GM19463 (cell line): ENCODE results near the gene PSMC5.
"Not testable (repeated sequence)": the region's sequence is repeated elsewhere in the genome, so short reads cannot be mapped to it uniquely, and the experiment has no call there.

ENCODE experiments used
- ATAC-seq: cut with Tn5 transposase; IDR thresholded peaks from one replicate; pipeline ENCODE4 v1.9.1; 2021; ENCODE audit warnings: mild to moderate bottlenecking, moderate library complexity; ENCODE audit not compliant: unreplicated experiment

PSMC5 gene

GRCh38 chr17:63869491-63870291, 42.5 kb downstream of the PSMC5 start:
- not testable (repeated sequence) for ATAC-seq

DNA sequence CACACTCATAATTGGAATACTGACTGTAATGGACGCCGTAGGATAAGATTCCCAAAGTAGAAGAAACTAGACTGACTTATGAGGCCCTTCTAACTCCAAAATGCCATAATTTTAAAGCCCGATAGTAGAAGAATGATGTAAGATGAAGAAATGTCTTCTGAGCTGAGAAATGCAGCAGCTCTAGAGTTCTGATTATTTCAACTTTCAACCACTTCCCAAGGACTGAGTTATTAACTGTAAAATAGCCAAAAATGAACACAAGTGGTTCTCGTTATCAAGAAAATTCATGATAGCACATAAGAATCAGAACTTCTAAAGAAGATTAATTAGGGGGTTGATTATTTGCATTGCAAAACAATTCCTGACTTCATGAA, 43.0 kb downstream of the PSMC5 start:
- ATAC-seq, result not testable (repeated sequence)

DNA sequence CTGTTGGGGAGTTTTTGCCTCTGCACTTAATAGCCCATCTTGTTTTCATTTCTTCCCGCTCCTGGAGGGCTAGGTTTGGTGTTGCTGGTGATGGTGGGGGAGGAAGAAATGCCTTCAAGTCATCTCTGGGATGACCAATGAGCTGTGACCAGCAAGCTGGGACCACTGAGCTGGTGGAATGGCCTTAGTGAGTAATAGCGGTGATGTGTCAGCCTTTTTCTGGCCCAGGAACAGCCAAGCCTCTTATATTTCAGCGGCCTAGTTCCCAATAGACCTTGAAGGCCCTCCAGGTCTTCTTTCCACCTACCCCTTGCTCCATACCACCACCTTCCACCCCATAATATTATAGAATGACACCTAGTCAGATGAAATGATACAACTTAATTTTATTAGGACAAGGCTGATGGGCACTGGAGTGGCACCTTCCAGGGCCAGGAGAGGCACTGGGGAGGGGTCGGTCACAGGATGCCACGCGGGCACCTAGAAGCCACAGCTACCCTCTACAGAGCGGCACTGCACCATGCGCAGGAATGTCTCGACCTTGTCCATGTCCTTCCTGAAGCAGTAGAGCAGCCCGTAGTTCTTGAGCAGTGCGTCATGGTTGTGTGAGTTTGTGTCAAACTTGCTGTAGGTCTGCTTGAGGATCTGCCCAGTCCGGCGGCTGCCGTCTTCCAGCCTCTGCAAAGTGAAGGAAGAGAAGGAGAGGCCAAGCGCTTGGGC, 44.6 kb downstream of the PSMC5 start:
- ATAC-seq, result not testable (repeated sequence)

- ATAC-seq, result not testable (repeated sequence)
These were observed 46.3 kb downstream of the PSMC5 start, which contains the start of gene CSH2 for GRCh38 chr17:63873577-63873976. Gene CSH2, minus strand, starts transcription at chr17:63873677. Its CDS starts 63 bp downstream, at chr17:63873614.

DNA sequence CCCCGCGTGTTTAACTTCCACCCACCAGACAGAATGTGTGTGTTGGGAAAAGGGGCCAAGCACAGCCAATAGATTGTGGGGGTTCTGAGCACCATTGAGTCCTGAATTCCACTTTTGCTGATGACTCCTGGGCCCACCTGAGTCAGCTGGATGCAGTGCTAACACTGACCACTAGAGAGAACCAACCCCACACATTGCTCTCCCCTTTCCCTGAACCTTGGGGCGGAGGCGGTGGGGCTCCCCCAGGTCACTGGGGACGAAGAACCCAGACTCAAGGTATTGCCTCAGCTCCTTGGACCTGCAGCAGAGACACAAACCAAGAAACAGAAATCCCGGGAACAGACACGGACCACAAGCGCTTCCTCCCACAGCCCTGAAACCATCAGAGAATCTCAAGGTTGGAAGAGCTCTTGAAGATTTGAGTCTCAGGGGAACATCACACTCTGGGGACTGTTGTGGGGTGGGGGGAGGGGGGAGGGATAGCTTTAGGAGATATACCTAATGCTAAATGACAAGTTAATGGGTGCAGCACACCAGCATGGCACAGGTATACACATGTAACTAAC, 46.9 kb downstream of the PSMC5 start:
- ATAC-seq, result not testable (repeated sequence)

DNA sequence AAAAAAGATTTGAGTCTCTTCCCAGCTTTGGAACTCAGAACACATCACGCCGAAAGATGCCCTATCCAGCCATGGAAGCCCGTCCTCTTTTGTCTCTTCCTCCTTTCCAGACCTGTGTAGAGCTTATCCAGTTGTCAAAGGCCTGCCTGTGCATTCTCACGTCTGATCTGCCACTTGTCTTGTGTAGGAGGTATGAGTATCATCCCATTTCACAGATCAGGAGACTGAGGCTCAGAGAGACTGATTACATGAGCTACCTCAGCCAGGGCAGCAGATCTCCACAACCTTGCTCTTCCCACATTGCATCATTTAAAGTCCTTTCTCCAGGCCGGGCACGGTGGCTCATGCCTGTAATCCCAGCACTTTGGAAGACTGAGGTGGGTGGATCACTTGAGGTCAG, 47.5 kb downstream of the PSMC5 start:
- ATAC-seq, result not testable (repeated sequence)

GRCh38 chr17:63878413-63878812, 51.2 kb downstream of the PSMC5 start:
- ATAC-seq, result not testable (repeated sequence)

GRCh38 chr17:63880706-63881105, 53.5 kb downstream of the PSMC5 start:
- no peak for ATAC-seq

DNA sequence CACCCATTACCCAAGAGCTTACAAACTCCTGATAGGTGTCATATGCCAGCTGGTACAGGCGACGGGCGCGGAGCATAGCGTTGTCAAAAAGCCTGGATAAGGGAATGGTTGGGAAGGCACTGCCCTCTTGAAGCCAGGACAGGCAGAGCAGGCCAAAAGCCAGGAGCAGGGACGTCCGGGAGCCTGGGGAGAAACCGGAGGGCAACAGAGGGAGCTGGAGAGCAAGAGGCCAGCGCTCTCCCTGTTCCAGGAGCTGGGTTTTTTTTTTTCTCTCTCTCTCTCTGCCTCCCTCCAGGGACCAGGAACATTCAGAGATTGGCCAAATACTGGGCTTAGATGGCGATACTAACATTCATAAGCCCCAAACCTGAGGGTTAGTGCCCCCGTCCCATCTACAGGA, 54.1 kb downstream of the PSMC5 start:
- ATAC-seq, result not testable (repeated sequence)
